HG02943 (cell line): ENCODE data around the gene PRDM13.
"Not testable (repeated sequence)": the region's sequence is repeated elsewhere in the genome, so short reads cannot be mapped to it uniquely, and the experiment has no call there.

Experiments used
- ATAC-seq: cut with Tn5 transposase; IDR thresholded peaks from one replicate; pipeline ENCODE4 v1.9.1; 2021; ENCODE audit warnings: mild to moderate bottlenecking, low read depth, moderate library complexity; ENCODE audit not compliant: unreplicated experiment

The PRDM13 gene

GRCh38 chr6:99618649-99619408 lies 12.2 kb downstream of the PRDM13 start:
- no peak for ATAC-seq

DNA sequence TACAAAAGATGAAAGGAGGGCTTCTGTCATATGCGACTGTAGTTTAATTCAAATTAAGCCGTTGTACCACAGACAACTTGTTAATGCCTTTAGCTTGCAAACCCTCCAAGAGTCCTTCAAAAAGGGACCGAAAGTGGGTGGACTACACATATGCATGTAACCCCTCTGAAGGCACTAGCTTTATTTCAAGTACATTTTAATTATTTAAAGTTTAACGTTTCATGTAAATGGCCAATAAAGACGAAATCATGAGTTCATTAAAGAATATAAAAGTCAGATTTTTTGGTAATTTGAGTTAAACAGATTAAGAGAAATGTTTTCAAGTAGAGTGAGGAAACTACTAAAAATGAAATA lies 12.8 kb downstream of the PRDM13 start:
- ATAC-seq: no peak

DNA sequence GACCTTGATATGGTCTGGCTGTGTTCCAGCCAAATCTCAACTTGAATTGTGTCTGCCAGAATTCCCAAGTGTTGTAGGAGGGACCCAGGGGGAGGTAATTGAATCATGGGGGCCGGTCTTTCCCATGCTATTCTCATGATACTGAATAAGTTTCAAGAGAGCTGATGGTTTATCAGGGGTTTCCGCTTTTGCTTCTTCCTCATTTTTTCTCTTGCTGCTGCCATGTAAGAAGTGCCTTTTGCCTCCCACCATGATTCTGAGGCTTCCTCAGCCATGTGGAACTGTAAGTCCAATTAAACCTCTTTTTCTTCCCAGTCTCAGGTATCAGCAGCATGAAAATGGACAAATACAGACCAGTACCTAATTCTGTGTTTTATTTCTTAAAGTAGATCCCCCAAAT lies 15.4 kb downstream of the PRDM13 start:
- ATAC-seq: not testable (repeated sequence)

- no peak for ATAC-seq
Measured at GRCh38 chr6:99629293-99629692, 22.7 kb downstream of the PRDM13 start.

DNA sequence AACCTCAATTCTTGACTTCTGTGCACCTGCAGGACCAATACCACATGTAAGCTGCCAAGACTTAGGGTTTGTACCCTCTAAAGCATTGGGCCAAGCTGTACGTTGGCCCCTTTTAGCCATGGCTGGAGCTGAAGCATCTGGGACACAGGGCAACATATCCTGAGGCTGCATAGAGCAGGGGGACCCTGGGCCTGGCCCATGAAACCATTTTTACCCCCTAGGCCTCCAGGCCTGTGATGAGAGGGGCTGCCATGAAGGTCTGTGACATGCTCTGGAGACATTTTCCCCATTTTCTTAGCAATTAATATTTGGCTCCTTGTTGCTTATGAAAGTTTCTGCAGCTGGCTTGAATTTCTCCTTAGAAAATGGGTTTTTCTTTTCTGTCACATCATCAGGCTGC lies 31.0 kb downstream of the PRDM13 start:
- no peak for ATAC-seq

DNA sequence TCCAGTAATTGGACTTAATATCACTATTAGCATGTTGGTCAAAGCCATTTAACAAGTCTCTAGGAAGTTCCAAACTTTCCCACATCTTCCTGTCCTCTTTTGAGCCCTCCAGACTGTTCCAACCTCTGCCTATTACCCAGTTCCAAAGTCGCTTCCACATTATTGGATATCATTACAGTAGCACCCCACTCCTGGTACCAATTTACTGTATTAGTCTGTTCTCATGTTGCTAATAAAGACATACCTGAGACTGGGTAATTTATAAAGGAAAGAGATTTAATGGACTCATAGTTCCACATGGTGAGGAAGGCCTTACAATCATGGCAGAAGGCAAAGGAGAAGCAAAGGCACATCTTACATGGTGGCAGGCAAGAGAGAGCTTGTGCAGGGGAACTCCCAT lies 31.7 kb downstream of the PRDM13 start:
- ATAC-seq: not testable (repeated sequence)

GRCh38 chr6:99641270-99641669 lies 34.6 kb downstream of the PRDM13 start:
- ATAC-seq: no peak

DNA sequence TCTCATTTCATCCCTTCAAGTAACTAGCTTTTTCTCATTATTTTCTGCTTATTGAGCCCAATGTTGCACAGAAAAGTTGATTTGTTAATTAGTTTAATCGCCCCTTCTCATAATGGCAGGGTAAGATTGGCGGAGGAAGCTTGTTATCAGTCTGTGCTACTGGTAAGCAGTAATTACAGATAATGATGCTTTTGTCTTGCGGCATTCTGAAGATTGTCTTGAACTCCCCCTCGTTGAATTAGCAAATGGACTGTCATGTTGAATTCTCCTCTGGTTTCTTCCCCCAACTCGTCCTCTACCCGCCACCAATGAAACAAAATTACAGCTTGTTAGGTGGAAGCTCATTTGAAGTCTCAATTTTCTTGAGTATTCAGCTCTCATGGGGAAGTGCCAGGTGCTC lies 39.4 kb downstream of the PRDM13 start:
- ATAC-seq: no peak

- not testable (repeated sequence) for ATAC-seq
Measured at GRCh38 chr6:99650091-99650571, 43.5 kb downstream of the PRDM13 start.

GRCh38 chr6:99660206-99660605 lies 53.6 kb downstream of the PRDM13 start:
- ATAC-seq: no peak

GRCh38 chr6:99661870-99662269 lies 55.2 kb downstream of the PRDM13 start:
- ATAC-seq: no peak

DNA sequence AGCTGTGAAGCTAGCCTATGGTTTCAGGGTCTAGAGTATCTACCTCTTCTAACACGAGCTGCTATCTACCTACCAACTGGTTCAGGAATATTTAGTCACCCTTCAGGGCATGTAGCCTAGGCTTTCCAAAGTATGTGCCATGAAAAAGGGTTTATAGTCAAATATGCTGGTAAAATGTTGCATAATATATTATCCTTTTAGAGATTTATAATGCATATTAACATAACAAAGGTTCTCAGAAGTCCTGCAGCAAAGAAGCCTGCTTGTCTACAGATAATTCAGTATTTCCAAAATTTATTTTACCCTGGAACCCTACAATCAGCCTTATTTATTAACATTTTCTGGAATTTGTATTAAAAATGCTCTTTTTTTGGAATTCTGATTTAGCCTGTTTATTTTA lies 56.0 kb downstream of the PRDM13 start:
- ATAC-seq: no peak
